Measurements from ENCODE around the gene KRTAP10-4.

DNA sequence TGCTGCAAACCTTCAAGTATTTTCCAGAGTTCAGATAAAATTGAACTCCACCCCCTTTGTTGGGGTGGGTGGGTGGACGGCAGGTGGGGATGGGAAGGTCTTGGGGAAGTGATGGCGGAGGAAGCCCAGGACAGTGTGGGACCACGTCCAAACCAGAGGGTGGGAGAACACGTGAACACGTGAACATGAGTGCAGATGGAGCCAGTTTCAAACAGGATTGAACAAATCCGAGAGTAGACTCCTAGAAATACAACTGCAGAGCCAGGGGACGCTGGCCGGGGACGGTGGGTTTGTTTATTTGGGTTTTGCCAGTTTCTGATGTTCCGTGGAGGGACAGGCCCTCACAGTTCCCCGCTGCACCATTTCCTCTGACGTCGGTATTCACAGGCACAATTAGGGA, 25.1 kb upstream of the KRTAP10-4 start:
- no peak for TF ChIP-seq POLR2A (IDR thresholded peaks at IDR 0.05)
- TF ChIP-seq, protein P1, sequence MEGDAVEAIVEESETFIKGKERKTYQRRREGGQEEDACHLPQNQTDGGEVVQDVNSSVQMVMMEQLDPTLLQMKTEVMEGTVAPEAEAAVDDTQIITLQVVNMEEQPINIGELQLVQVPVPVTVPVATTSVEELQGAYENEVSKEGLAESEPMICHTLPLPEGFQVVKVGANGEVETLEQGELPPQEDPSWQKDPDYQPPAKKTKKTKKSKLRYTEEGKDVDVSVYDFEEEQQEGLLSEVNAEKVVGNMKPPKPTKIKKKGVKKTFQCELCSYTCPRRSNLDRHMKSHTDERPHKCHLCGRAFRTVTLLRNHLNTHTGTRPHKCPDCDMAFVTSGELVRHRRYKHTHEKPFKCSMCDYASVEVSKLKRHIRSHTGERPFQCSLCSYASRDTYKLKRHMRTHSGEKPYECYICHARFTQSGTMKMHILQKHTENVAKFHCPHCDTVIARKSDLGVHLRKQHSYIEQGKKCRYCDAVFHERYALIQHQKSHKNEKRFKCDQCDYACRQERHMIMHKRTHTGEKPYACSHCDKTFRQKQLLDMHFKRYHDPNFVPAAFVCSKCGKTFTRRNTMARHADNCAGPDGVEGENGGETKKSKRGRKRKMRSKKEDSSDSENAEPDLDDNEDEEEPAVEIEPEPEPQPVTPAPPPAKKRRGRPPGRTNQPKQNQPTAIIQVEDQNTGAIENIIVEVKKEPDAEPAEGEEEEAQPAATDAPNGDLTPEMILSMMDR (IDR thresholded peaks at IDR 0.05): no peak
